PC-9 (cell line): ENCODE data around the gene NDUFS7. TPM values are rescaled to one million over a fixed set of nuclear protein-coding genes. Genes with fewer than 3 reads are reported as not detected.
A peak's percentile ranks its signal among the peaks of the same experiment; 100 is the strongest.

Experiments used
- BruUV-seq: library from RNA; stranded (reverse); fragments of 400-500 nt; replicated peaks from 2 replicates; lab custom pipeline; 2021; lab: Mats Ljungman, UMichigan
- CTCF ChIA-PET: fragments of 300-600 bp; sonication (Branson Sonifier 250); formaldehyde crosslinking; loops from one replicate; lab custom pipeline; 2022; ENCODE audit warnings: antibody characterized with exemption; lab: Charles Lee
- POLR2A ChIA-PET: fragments of 300-600 bp; sonication (Branson Sonifier 250); formaldehyde crosslinking; loops from one replicate; lab custom pipeline; 2022; ENCODE audit warnings: antibody characterized with exemption; ENCODE audit not compliant: unreplicated experiment; lab: Charles Lee
- DNase-seq, 2 experiments: peaks; one replicate each; pipeline versions ENCODE4 v3.0.0 to v3.0.0-alpha.2; 2015 to 2022; ENCODE audit warnings: mixed read lengths in 1 of 2
- H2AFZ ChIP-seq: fragments of 200-600 bp; sonication (generic); 2 replicates; pipeline ENCODE4 v1.8.1; 2017; ENCODE audit warnings: antibody characterized with exemption
- H3F3A ChIP-seq: fragments of 200-600 bp; sonication (generic); 2 replicates; pipeline ENCODE4 v1.8.1; 2017; ENCODE audit warnings: antibody characterized with exemption, mild to moderate bottlenecking, low read depth; ENCODE audit not compliant: insufficient read depth
- H3K27ac ChIP-seq: fragments of 200-600 bp; sonication (generic); 2 replicates; pipeline ENCODE4 v1.6.1; 2016; ENCODE audit warnings: mixed run types
- H3K27me3 ChIP-seq: fragments of 200-600 bp; sonication (generic); 2 replicates; pipeline ENCODE4 v1.6.1; 2016; ENCODE audit warnings: low read depth, mixed run types; ENCODE audit not compliant: insufficient read depth
- H3K36me3 ChIP-seq: fragments of 200-600 bp; sonication (generic); 2 replicates; pipeline ENCODE4 v1.6.1; 2016; ENCODE audit warnings: low read depth, mixed run types
- H3K4me1 ChIP-seq: fragments of 200-600 bp; sonication (generic); replicated peaks from 2 replicates; pipeline ENCODE4 v1.6.1; 2016; ENCODE audit warnings: mixed run types; ENCODE audit not compliant: insufficient read depth
- H3K4me2 ChIP-seq: fragments of 200-600 bp; sonication (generic); 2 replicates; pipeline ENCODE4 v1.6.1; 2017; ENCODE audit warnings: mixed run types
- H3K4me3 ChIP-seq: fragments of 200-600 bp; sonication (generic); 2 replicates; pipeline ENCODE4 v1.6.1; 2016; ENCODE audit warnings: mixed run types
- H3K79me2 ChIP-seq: fragments of 200-600 bp; sonication (generic); 2 replicates; pipeline ENCODE4 v1.6.1; 2017; ENCODE audit warnings: low read depth, mixed run types
- H3K9me2 ChIP-seq: fragments of 200-600 bp; sonication (generic); 2 replicates; pipeline ENCODE4 v1.8.1; 2017; ENCODE audit warnings: mild to moderate bottlenecking; ENCODE audit not compliant: insufficient read depth
- H3K9me3 ChIP-seq: fragments of 200-600 bp; sonication (generic); 2 replicates; pipeline ENCODE4 v1.8.1; 2016; ENCODE audit warnings: low read depth; ENCODE audit not compliant: insufficient read depth
- H4K20me1 ChIP-seq: fragments of 200-600 bp; sonication (generic); 2 replicates; pipeline ENCODE4 v1.8.1; 2017; ENCODE audit not compliant: insufficient read depth
- CTCF ChIP-seq: fragments of 200-600 bp; sonication (generic); conservative IDR thresholded peaks from 2 replicates; pipeline ENCODE4 v1.6.1; 2017; ENCODE audit warnings: mixed run types, antibody characterized with exemption, mild to moderate bottlenecking, moderate library complexity
- EZH2 ChIP-seq: fragments of 200-600 bp; sonication (generic); IDR thresholded peaks from 2 replicates; pipeline ENCODE4 v1.8.0; 2017; ENCODE audit warnings: antibody characterized with exemption, low read depth
- intact Hi-C: fragments of 100-400 bp; cut with micrococcal nuclease; formaldehyde crosslinking; loops from one replicate; pipeline ENCODE4 v1.10.0; 2022; ENCODE audit not compliant: unreplicated experiment
- total RNA-seq: library from RNA; stranded (reverse); gene quantifications from 2 replicates; pipeline ENCODE4 v1.2.3, GENCODE V29; 2021

The NDUFS7 gene
- total RNA-seq, 1 experiment from 2014 or later = 67.5 TPM

GRCh38 chr19:1434577-1435060 lies 50.9 kb downstream of the NDUFS7 start:
- Histone ChIP-seq H3K4me3 (no peak overlapping the region), H3K36me3 (no peaks in the 10 kb centered on the region), H3K4me2 (no peak overlapping the region), H2AFZ (no peak overlapping the region), H3K9me3 (no peaks in the 10 kb centered on the region), H3K27me3 (no peaks in the 10 kb centered on the region), H3K9me2 (no peaks in the 10 kb centered on the region), H3F3A (peaks cover 33% of the 10 kb centered on the region; the same call in 1 of the 2 replicates), H4K20me1 (peaks cover 7% of the 10 kb centered on the region), H3K79me2 (peaks cover 14% of the 10 kb centered on the region), H3K4me1 (no peaks in the 10 kb centered on the region), H3K27ac (no peak overlapping the region)
- POLR2A ChIA-PET = no interaction called here
- BruUV-seq = no TSS peak
- no peak for DNase-seq
- CTCF ChIA-PET = interaction anchor here (0.6 kb wide), 1 partner anchor 123 kb away, joined by 3 read pairs; no protein-coding TSS in a partner anchor
- intact Hi-C loops = no loop called here
- TF ChIP-seq CTCF (no peak), EZH2 (no peak)

- intact Hi-C loops = no loop called here
- TF ChIP-seq EZH2 (no peak), CTCF (no peak)
- H3K27me3 ChIP-seq = no peaks in the 10 kb centered on the region
- no peaks in the 10 kb centered on the region for H3K9me2 ChIP-seq
- peaks cover 37% of the 10 kb centered on the region; the same call in 1 of the 2 replicates for H3F3A ChIP-seq
- no peaks in the 10 kb centered on the region for H3K9me3 ChIP-seq
- H3K4me1 ChIP-seq = peaks cover 4% of the 10 kb centered on the region
- H3K4me3 ChIP-seq = no peak overlapping the region
- H3K36me3 ChIP-seq = peaks cover 3% of the 10 kb centered on the region; the same call in 1 of the 2 replicates
- H3K4me2 ChIP-seq = no peak overlapping the region
- CTCF ChIA-PET = interaction anchor here (0.6 kb wide), 1 partner anchor 123 kb away, joined by 3 read pairs; no protein-coding TSS in a partner anchor
- no TSS peak for BruUV-seq
- H4K20me1 ChIP-seq = peaks cover 16% of the 10 kb centered on the region
- no peak overlapping the region for H3K27ac ChIP-seq
- DNase-seq = no peak
- peaks cover 23% of the 10 kb centered on the region for H3K79me2 ChIP-seq
- POLR2A ChIA-PET = no interaction called here
- no peak overlapping the region for H2AFZ ChIP-seq
Measured at GRCh38 chr19:1435378-1435989, 51.8 kb downstream of the NDUFS7 start.

- BruUV-seq = no TSS peak
- CTCF ChIA-PET = no interaction called here
- H3K9me3 ChIP-seq = no peaks in the 10 kb centered on the region
- peaks cover 36% of the 10 kb centered on the region for H4K20me1 ChIP-seq
- H3K36me3 ChIP-seq = peaks cover 10% of the 10 kb centered on the region
- H3K4me2 ChIP-seq = peak overlapping the region; percentile 22; the same call in 1 of the 2 replicates
- H3F3A ChIP-seq = peaks cover 58% of the 10 kb centered on the region
- H3K4me1 ChIP-seq = peaks cover 9% of the 10 kb centered on the region
- no peak for DNase-seq
- H2AFZ ChIP-seq = no peak overlapping the region
- H3K27me3 ChIP-seq = no peaks in the 10 kb centered on the region
- TF ChIP-seq CTCF (no peak), EZH2 (no peak)
- POLR2A ChIA-PET = interaction anchor here (0.6 kb wide), 1 partner anchor 53 kb away, joined by 4 read pairs; the partner anchor contains the start of gene REEP6
- H3K27ac ChIP-seq = peak overlapping the region; percentile 89; the same call in 1 of the 2 replicates
- H3K9me2 ChIP-seq = no peaks in the 10 kb centered on the region
- peaks cover 40% of the 10 kb centered on the region for H3K79me2 ChIP-seq
- intact Hi-C loops = loop anchor here (1.0 kb wide), 1 partner anchor 29 kb away; no protein-coding TSS in a partner anchor
- no peak overlapping the region for H3K4me3 ChIP-seq
Measured at GRCh38 chr19:1437609-1438008, 53.9 kb downstream of the NDUFS7 start.
